ENCODE measurements around the gene TNFAIP8. TPM values are rescaled to one million over a fixed set of nuclear protein-coding genes. Genes with fewer than 3 reads are reported as not detected.
A peak's percentile ranks its signal among the peaks of the same experiment; 100 is the strongest.

TNFAIP8 gene
- total and polyA plus RNA-seq, 9 of the 15 experiments (the other 6 are each of a cell fraction or from before 2014, with no cell fraction given) = 29.9 to 52.2 (median 44.8) TPM

GRCh38 chr5:119386596-119387344, 31.0 kb downstream of the TNFAIP8 start:
- ATAC-seq (peak; percentile 81), DNase-seq (ENCODE audit: extremely low read depth in 1 of 4, low spot score in 3 of 4) (peak; percentile 32 to 89 (median 57)), FAIRE-seq (peak; percentile 87)
- intact Hi-C loops (cut with micrococcal nuclease) (no loop called here), in situ Hi-C loops (cut with MboI) (no loop called here)
- no TSS peak for BruUV-seq (replicated peaks)
- no peak overlapping the region for H3K9ac ChIP-seq (ENCODE audit: insufficient read depth in 1 of 2, low read depth in 2 of 2, low read length in 2 of 2)
- no peaks in the 10 kb centered on the region for H4K20me1 ChIP-seq (replicated peaks; ENCODE audit: control insufficient read depth, insufficient read depth, low read length)
- H3K4me1 ChIP-seq (replicated peaks in 1 of 2; ENCODE audit: control insufficient read depth in 2 of 2, insufficient read depth in 2 of 2, low read length in 2 of 2) = peaks cover 0 to 24% of the 10 kb centered on the region in 2 experiments; a peak in 4 of 5 replicates
- H3K27me3 ChIP-seq (ENCODE audit: control insufficient read depth in 2 of 2, insufficient read depth in 2 of 2, low read length in 2 of 2) = no peaks in the 10 kb centered on the region
- no peak overlapping the region for H2AFZ ChIP-seq (ENCODE audit: low read depth, low read length)
- POLR2A ChIA-PET = interaction anchor here (0.8 to 1.4 kb wide), 5 partner anchors 9 to 65 kb away, joined by 3 to 5 read pairs (median 3); no protein-coding TSS in a partner anchor
- no peaks in the 10 kb centered on the region; the same call in 2 of the 3 replicates for H3K36me3 ChIP-seq (ENCODE audit: control insufficient read depth, insufficient read depth, low read length)
- peak overlapping the region; percentile 45; the same call in 1 of the 2 replicates for H3K4me2 ChIP-seq (ENCODE audit: insufficient read depth, low read length)
- H3K27ac ChIP-seq (ENCODE audit: extremely low read depth, low read depth, low read length) = peak overlapping the region; percentile 11; the same call in 1 of the 3 replicates
- CTCF ChIA-PET (ENCODE audit: low intra/inter-chr PET ratio) = no interaction called here
- no peak overlapping the region for H3K4me3 ChIP-seq
- 4% methylated on average over 6 of the region's 6 CpGs for WGBS (ENCODE audit: insufficient coverage, low coverage, missing lambda C conversion rate)
- peaks cover 34% of the 10 kb centered on the region for H3K79me2 ChIP-seq (ENCODE audit: control insufficient read depth, insufficient read depth, low read length)
- H3K9me1 ChIP-seq (ENCODE audit: control insufficient read depth, insufficient read depth, low read length) = no peaks in the 10 kb centered on the region
- no peaks in the 10 kb centered on the region for H3K9me3 ChIP-seq (replicated peaks; ENCODE audit: control insufficient read depth, insufficient read depth, low read depth, low read length)
- TF ChIP-seq ZNF174 (CRISPR knock-in tag; IDR thresholded peaks at IDR 0.05) (no peak), ZNF766 (CRISPR knock-in tag; conservative IDR thresholded peaks at IDR 0.05) (no peak), CREB3 (tag; conservative IDR thresholded peaks at IDR 0.05; ENCODE audit: low read depth) (no peak), NR2C2 (CRISPR knock-in tag; IDR thresholded peaks at IDR 0.05) (no peak), NR2C2 (tag; IDR thresholded peaks at IDR 0.05) (peak; percentile 35; the same call in 1 of the 2 replicates), JUND (IDR thresholded peaks at IDR 0.05; ENCODE audit: borderline replicate concordance, low read depth, low read length) (peak; percentile 50), JUND (tag; IDR thresholded peaks at IDR 0.05; ENCODE audit: borderline replicate concordance, low read depth, low read length) (no peak), CBX5 (IDR thresholded peaks at IDR 0.05; ENCODE audit: borderline replicate concordance, low read depth) (no peak), NFIC (IDR thresholded peaks at IDR 0.05) (peak; percentile 96), MXI1 (IDR thresholded peaks at IDR 0.05; ENCODE audit: low read depth, low read length) (no peak), KDM4B (IDR thresholded peaks at IDR 0.05; ENCODE audit: borderline replicate concordance in 2 of 2, low read depth in 1 of 2) (no peak), MITF (IDR thresholded peaks at IDR 0.05) (no peak), PHTF2 (CRISPR knock-in tag; IDR thresholded peaks at IDR 0.05) (no peak), NFXL1 (CRISPR knock-in tag; IDR thresholded peaks at IDR 0.05) (no peak), CREM (IDR thresholded peaks at IDR 0.05; ENCODE audit: low read depth) (0 out of 2 replicates have a peak, but pooled peaks have one; percentile 26), ZNF830 (CRISPR knock-in tag; IDR thresholded peaks at IDR 0.05) (no peak), GABPB2 (CRISPR knock-in tag; conservative IDR thresholded peaks at IDR 0.05) (no peak)
